Omental fat pad (tissue), 4 donors: ENCODE measurements around the gene MROH2B. TPM values are rescaled to one million over a fixed set of nuclear protein-coding genes. Genes with fewer than 3 reads are reported as not detected.

Experiments
- ATAC-seq: fragments of 150-250 bp; one replicate; pipeline ENCODE4 v1.9.1; 2016; ENCODE audit warnings: mild to moderate bottlenecking, moderate library complexity; ENCODE audit not compliant: low FRiP score
- DNase-seq: peaks from one replicate; pipeline ENCODE4 v3.0.0-alpha.2; 2019; ENCODE audit warnings: low spot score
- CTCF ChIP-seq, 3 donors: fragments of 450-650 bp; IDR thresholded peaks; one replicate each; pipeline ENCODE4 v1.5.1; 2016 to 2017; ENCODE audit warnings: antibody characterized with exemption in 3 of 3, mild to moderate bottlenecking in 3 of 3, moderate library complexity in 2 of 3
- total RNA-seq, 4 donors: library from RNA; depleted of rRNA; stranded (reverse); fragments of >200 nt; gene quantifications; one replicate each; pipeline ENCODE4 v1.1.0, GENCODE V29; 2016

Gene MROH2B
- total RNA-seq, 4 donors from 2014 or later, result not detected

GRCh38 chr5:41067714-41068568 lies 3.2 kb downstream of the MROH2B start:
- DNase-seq (no peak), ATAC-seq (no peak)
- TF ChIP-seq CTCF (IDR thresholded peaks at IDR 0.05), result no peak

GRCh38 chr5:41065691-41066335 lies 5.3 kb downstream of the MROH2B start:
- no peak for ATAC-seq
- DNase-seq, result no peak
- TF ChIP-seq CTCF (IDR thresholded peaks at IDR 0.05), result no peak

- ATAC-seq (no peak), DNase-seq (no peak)
- TF ChIP-seq CTCF (IDR thresholded peaks at IDR 0.05), result no peak
Measured at GRCh38 chr5:41057940-41058339, 13.2 kb downstream of the MROH2B start.

- ATAC-seq, result no peak
- TF ChIP-seq CTCF (IDR thresholded peaks at IDR 0.05), result no peak
- DNase-seq, result no peak
Measured at GRCh38 chr5:41057231-41057630, 13.9 kb downstream of the MROH2B start.

GRCh38 chr5:41048986-41049385 lies 22.2 kb downstream of the MROH2B start:
- DNase-seq (no peak), ATAC-seq (no peak)
- TF ChIP-seq CTCF (IDR thresholded peaks at IDR 0.05), result no peak

GRCh38 chr5:41043109-41043747 lies 27.9 kb downstream of the MROH2B start:
- DNase-seq (no peak), ATAC-seq (no peak)
- TF ChIP-seq CTCF (IDR thresholded peaks at IDR 0.05), result no peak
